OCI-M1 (cell line): ENCODE measurements around the gene ASAP2.

Experiments
- DNase-seq: peaks from one replicate; lab custom pipeline; 2025; lab: John Stamatoyannopoulos, UW

Gene ASAP2

GRCh38 chr2:9275399-9275798 lies 68.8 kb downstream of the ASAP2 start:
- no peak for DNase-seq

- DNase-seq = no peak
These were observed 69.5 kb downstream of the ASAP2 start for GRCh38 chr2:9276074-9276473.

DNA sequence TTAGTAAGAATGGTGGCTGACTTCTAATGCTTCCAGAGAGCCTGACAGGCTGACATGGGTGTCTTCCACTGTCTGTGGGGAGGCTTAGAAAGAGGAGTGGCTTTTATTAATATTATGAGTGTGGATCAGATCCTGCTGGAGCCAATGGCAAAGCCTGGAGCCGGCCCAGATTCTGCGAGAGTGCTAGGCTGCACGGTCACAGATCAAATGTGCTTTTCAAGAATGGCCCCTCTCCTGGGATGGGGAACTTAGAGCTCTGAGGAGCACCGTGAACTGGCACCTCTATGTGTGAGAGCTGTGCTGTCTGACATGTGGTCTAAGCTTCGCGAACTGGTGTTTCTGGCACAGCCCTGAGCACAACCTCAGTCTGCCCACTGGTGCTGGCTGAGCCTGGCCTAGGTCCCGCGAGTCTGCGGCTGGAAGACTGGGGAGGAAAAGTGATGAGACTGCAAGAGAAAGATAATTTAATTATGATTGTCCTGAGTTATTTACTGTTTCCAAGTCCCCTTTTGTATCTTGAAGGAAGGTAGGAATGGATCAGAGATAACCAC lies 70.4 kb downstream of the ASAP2 start:
- DNase-seq = no peak

- DNase-seq = no peak
These were observed 71.8 kb downstream of the ASAP2 start for GRCh38 chr2:9278439-9278838.

DNA sequence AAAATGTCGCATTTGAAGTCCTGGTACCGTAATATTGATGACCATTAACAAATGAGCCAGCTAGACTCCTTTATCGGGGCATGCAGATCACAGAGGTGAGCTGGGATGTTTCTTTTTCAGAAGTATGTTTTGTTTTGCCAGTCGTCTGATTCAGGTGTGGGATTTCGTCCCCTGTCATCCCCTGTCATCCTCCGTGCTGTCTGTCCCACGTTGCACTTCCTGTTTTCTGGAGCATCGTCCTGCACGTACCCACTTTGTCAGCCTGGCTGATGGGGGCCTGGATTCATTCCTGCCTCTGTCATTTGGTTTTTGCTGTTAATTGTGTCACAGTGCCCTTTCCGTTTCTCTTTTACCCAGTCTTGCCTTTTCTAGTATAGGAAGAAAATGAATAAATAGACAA lies 72.8 kb downstream of the ASAP2 start:
- no peak for DNase-seq

DNA sequence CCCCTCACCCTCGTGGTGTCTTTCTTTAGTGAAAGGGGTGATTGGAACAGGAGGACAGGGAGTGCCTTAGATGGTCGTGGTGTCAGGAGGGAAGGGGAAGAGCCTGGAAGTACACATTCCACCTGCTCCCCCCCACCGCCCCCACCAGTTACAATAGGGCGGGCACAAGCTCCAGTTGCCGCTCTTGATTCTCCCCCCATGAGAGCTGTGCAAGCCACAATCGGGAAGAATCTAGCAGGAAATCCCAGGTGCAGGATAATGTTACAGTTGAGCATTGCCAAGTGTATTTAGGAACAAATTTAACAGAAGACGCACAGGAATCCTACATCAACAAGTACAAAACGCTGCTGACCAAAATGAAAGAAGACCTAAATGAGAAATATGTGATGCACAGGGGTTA lies 73.6 kb downstream of the ASAP2 start:
- DNase-seq = no peak

GRCh38 chr2:9281145-9281544 lies 74.5 kb downstream of the ASAP2 start:
- no peak for DNase-seq

DNA sequence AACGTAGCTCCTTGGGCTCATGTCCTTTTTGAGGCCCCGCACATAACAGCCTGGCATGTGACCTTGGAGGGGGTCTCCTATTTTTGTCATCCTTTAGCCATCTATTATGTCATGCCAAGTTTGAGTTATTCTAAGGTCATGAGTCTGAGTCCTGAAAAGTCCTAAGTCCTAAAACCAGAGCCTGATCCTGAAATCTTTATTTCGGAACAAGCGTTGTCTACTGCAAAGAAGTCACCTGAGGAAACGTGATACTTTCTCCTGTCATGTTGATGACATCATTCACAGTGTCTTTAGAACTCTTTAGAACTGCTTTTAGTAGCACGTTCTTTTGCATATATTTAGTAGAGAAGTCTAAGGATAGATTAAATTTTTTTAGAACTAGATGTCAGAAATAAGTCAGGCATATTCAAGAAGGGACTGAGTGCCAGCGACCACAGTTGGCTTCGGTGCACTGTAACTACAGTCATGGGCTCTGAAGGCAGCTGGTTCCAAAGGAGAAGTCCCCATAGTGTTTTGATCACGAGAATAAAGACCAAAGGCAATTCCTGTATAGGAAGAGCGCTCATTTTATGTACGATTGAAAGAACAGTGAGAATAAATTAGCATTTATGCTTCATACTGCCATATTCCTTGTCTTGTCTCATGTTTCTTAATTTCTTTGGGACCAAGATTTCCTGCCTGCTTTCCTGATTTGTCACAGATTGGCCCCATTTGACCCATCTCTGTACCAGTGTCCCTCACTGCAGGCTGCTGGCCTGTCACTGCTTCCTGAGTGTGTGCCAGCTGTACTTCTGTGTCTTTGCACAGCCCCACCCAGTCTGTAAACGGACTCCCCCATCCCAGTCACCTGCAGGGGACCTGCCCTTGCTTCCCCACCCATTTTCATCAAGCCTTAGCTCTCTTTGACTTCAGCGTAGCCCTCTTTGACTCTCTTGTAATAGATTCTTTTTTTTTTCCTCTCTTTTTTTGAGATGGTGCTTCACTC lies 75.8 kb downstream of the ASAP2 start:
- no peak for DNase-seq

DNA sequence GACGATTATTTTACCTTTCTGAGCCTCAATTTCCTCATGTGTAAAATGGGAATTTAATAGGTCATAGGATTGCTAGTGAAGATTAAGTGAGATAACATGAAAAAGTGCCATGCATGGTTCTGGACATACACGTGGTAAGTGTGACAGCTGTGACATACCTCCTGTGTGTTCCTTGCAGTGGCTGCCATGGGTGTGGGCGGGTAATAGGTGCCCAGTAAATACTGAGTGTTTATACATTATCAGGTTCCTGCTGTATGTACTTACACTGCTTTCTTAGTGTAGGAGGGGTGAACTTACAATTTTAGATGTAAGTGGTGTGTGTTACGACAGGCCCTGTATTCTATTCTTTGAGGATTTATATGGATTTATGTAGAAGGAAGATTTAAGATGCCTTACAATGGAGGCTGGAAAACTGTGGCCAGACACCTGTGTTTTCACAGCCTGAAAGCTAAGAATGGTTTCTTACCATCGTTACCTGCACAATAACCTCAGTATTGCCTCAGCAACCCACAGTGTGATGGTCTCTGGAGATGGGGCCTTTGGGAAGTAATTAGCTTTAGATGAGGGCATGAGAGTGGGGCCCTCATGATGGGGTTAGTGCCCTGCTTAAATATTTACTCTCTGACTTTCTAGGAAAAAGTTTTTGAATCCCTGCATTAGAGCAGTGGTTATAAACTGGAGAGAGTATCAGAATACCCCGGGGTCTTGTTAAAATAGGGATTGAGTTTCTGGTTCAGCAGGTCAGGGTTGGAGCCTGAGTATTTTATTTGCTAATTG lies 78.1 kb downstream of the ASAP2 start:
- no peak for DNase-seq

DNA sequence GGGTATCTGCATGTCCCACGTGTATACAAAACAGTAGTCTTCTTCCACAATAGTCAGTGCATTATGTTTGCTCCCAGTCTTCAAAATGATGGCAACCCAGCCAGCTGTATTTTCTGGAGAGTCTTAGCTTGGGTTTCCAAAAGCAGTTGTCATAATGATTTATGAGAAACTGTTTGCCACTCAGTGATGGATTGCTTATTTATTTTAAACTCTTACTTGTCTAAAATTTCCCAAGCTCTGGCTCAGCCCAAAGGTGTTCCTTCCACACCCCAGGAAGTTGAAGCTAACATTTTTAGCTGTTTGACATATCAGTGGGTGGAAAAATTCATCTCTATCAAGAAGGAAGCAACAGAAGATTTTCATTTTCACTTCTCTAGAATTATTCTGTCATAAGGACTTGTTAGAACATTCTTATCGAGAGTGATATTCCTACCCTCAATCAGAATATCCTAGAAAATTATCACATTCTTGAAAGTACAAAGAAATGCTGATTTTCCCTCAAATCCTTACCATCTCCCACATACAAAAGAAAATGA lies 78.8 kb downstream of the ASAP2 start:
- no peak for DNase-seq

GRCh38 chr2:9285921-9286320 lies 79.3 kb downstream of the ASAP2 start:
- DNase-seq = no peak

- no peak for DNase-seq
These were observed 80.2 kb downstream of the ASAP2 start for GRCh38 chr2:9286554-9287399.

DNA sequence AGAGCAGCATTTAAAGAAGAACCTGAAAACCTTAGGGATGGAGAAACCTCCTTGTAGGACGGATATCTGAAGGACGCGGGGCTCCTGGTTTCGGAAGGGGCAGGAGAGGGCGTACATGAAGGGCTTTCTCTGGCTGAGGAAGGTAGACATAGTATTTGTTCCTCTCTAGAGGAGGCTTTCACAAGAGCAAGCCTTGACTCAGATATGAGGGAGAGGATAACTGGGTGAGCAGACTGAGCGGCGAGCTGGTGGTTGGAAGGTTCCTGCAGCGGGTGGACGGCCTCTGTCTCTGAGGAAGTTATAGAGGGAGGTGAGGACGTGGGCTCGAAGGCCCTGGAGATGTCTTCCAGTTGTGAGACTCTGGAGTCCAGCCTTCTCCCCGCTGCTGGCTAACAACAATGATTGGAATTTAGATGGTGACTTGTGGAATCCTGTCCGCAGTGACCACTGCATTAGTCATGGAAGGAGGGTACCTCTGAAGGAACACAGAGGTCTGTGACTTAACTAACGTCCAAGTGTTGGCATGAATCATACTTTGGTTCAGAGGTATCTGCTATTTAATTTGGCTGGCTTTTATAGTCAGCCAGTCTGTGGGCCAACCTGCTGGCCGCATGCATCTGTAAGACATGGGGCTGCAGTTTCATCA lies 80.9 kb downstream of the ASAP2 start:
- DNase-seq = no peak

- no peak for DNase-seq
These were observed 81.6 kb downstream of the ASAP2 start for GRCh38 chr2:9288233-9288632.

DNA sequence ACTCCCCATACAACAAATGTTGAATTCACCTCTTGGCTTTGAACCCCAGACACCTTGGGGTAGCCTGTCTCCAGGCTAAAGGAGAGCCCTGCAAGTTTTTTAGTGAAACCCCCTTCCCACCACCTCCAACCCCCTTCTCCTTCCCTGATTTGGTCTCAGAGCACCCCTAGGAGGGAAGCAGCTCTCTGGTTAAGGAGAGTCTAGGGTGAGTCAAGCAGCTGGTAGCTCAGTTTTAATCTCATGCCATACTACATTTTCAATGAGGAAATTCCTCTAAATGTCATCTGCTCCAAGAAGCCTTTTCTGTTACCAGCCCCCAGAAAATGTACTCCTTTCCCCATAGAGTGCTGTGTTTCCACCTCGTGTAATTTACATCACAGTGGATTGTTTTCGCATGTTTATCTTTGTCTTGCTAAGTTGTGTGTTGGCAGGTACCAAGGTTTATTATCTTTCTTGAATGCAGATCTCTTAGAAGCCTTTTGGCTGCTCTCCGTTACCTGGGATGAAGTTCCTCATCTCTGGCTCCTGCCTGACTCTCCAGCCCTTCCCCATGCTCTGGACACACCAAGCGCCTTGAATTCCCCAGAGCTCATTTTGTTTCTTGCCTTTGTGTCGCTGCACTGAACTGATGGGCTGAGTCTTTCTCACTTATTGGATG lies 82.2 kb downstream of the ASAP2 start:
- no peak for DNase-seq

- DNase-seq = no peak
These were observed 84.7 kb downstream of the ASAP2 start for GRCh38 chr2:9291331-9291730.

DNA sequence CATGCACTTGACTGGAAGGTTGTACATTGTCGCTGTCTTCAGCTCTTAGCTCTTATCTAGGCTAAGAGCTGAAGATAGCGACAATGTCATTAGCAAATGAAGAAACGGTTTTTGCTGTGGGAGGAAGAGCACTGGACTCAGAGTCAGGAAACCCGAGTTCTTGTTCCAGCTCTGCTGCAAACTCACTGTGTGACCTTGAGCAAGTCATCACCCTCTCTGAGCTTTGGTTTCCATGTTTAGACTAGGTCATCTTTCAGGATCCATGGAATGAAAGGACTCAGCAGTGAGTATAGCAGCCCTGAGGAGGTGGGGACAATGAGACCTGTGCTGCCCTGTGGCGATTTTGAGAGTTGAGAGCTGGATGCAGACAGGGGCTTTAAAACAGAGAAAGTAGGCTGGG lies 85.3 kb downstream of the ASAP2 start:
- DNase-seq = no peak

DNA sequence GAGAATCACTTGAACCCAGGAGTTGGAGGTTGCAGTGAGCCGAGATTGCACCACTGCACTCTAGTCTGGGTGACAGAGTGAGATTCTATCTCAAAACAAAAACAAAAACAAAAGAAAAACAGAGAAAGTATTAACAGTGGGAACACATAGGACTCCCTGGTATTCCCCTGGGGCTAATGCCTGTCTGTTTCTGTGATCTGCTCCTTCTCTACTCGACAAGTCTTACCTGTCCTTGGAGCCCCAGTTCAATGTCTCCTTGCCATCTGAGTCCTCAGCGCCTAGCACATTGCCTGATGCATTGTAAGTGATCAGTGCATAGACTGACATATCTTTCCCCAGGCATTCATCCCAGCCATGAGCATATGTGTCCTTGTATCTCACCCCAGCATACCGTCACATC lies 85.8 kb downstream of the ASAP2 start:
- DNase-seq = no peak

DNA sequence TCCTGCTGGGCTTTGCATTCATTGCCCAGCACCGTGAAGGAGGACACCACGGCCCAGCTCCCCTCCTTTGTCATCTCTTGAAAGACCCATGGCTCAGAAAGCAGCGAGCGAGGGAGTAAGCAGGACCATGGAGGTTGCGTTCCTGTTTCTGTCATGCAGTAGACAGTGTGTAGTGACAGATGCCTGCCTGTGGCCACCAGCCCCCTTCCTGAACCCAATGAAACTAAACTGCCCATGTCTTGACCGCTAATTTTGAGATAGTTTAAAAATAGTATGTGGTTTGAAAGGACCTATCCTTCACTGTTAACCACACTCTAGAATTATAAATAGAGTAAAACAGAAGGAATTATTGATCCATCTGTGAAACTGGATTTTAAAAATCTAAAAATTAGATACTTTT lies 88.2 kb downstream of the ASAP2 start:
- DNase-seq = peak; percentile 21

DNA sequence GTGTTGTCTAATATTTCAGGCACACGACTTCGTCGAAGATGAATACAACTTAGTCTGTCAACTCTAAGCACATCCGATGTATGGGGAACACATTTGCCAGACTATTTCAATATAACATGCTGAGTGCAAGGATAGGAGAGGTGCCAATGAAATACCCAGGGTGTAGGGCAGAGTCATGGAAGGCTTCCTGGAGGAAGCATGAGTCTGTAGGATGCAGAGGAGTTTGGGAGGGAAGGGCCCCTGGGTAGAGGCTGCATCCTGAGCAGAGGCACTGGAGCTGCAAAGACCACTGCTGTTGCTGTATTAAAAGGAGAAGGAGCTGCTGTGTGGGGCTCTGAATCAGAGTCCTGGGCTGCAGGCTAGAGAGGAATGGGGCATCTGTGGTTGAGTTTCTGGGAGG lies 89.9 kb downstream of the ASAP2 start:
- DNase-seq = no peak

GRCh38 chr2:9297156-9297555 lies 90.5 kb downstream of the ASAP2 start:
- no peak for DNase-seq
